ENCODE measurements around the gene WDR46. TPM values are rescaled to one million over a fixed set of nuclear protein-coding genes. Genes with fewer than 3 reads are reported as not detected.
A peak's percentile ranks its signal among the peaks of the same experiment; 100 is the strongest.

Gene WDR46
- total and polyA plus RNA-seq, 2 donors (not counting 3 experiments of a cell fraction or from before 2014, with no cell fraction given), result 61.4 to 71.2 TPM

DNA sequence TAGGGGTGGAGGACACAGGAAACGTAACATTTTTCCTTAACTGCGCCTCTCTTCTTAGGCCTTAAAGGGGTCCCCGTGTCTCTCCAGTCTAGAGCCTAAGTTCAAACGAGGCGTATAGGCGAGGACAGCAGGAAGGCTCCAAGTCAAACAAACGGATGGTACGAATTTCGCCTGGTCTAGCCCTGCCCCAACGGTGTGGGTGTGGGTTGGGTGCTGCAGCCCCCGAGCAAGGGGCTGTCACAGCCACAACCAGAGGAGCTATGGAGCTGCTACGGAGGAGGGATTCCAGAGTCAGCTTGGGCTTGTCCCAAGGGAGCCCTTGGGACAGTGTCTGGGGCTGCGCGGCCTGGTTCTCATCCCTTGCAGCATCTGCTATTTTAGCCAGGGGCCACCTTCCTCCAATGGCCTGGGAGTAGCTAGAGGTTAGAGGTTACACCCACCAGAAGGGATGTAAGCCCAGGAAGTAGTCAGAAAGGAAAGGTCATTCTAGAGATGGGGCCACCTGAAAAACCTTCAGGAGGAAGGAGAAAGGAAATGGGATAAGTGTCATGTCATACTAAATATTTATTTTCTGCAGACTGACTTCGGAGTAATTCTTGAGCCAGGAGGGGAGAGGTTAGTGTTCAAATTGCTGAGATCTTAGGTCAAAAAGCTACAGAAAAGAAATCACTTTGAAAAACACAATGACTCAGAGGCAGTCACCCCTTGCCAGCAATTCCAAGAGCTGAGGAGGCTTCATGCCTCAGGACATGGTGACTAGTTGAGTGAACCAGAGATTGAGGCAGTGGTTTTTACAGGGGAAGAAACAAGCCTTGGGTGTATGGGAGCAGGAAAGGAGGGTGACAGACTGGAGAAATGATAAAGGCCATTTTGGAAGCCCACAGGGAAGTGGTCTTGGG lies 39.1 kb downstream of the WDR46 start:
- Histone ChIP-seq H3K4me3 (replicated peaks in 1 of 3; ENCODE audit: insufficient read depth in 1 of 3, low read depth in 1 of 3, low read length in 3 of 3) (peak overlapping the region; percentile 18 to 69 (median 38)), H3K27me3 (ENCODE audit: control insufficient read depth in 2 of 2, insufficient read depth in 2 of 2, low read length in 2 of 2) (peaks cover 0 to 2% of the 10 kb centered on the region in 2 experiments), H3K4me1 (ENCODE audit: control insufficient read depth, extremely low read depth, insufficient read depth, low read length) (peaks cover 23% of the 10 kb centered on the region), H3K9me3 (replicated peaks; ENCODE audit: control insufficient read depth, insufficient read depth, low read length) (no peaks in the 10 kb centered on the region), H3K4me2 (ENCODE audit: insufficient read depth, low read length) (peak overlapping the region; percentile 78), H3K36me3 (ENCODE audit: control insufficient read depth in 2 of 2, extremely low read depth in 1 of 2, insufficient read depth in 2 of 2, low read length in 2 of 2) (peaks cover 0 to 2% of the 10 kb centered on the region in 2 experiments), H3K27ac (ENCODE audit: insufficient read depth, low read depth, low read length) (peak overlapping the region; percentile 72), H3K9ac (replicated peaks; ENCODE audit: extremely low read depth, insufficient read depth, low read length) (peak overlapping the region; percentile 69), H4K20me1 (replicated peaks; ENCODE audit: control insufficient read depth, extremely low read depth, insufficient read depth, low read length) (no peaks in the 10 kb centered on the region), H2AFZ (ENCODE audit: low read depth, low read length) (peak overlapping the region; percentile 75), H3K79me2 (ENCODE audit: control insufficient read depth, insufficient read depth, low read length) (no peaks in the 10 kb centered on the region), H3K9me1 (replicated peaks; ENCODE audit: control insufficient read depth, extremely low read depth, insufficient read depth, low read length) (no peaks in the 10 kb centered on the region)
- FAIRE-seq, result peak; percentile 67
- DNase-seq (ENCODE audit: low read depth, low spot score), result peak; percentile 52
- intact Hi-C loops (cut with micrococcal nuclease), result loop anchor here (1.0 to 10.0 kb wide), 4 partner anchors 21 to 365 kb away; partner anchors contain the start of genes RXRB, SLC39A7 and VPS52
- no peak for TF ChIP-seq EZH2 (IDR thresholded peaks at IDR 0.05; ENCODE audit: borderline replicate concordance, low read depth, low read length, severe bottlenecking)
- TF ChIP-seq, protein P1, sequence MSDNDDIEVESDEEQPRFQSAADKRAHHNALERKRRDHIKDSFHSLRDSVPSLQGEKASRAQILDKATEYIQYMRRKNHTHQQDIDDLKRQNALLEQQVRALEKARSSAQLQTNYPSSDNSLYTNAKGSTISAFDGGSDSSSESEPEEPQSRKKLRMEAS (IDR thresholded peaks at IDR 0.05; ENCODE audit: insufficient read depth, insufficient read length), result no peak
- TF ChIP-seq FOS (IDR thresholded peaks at IDR 0.05; ENCODE audit: borderline replicate concordance, insufficient read depth, low read length), result peak; percentile 62
- TF ChIP-seq GATA2 (IDR thresholded peaks at IDR 0.05; ENCODE audit: insufficient read depth, insufficient read length, low read depth, low read length), result no peak
- TF ChIP-seq MYC (IDR thresholded peaks at IDR 0.05; ENCODE audit: low read depth, low read length), result no peak
- peak; percentile 16 for TF ChIP-seq JUN (IDR thresholded peaks at IDR 0.05; ENCODE audit: borderline replicate concordance, insufficient read depth, insufficient read length, low read depth)
- BruUV-seq (replicated peaks), result TSS peak; percentile 96
- CTCF ChIA-PET, result interaction anchor here (0.9 to 4.5 kb wide), 19 partner anchors 10 to 412 kb away, joined by 3 to 99 read pairs (median 13); partner anchors contain the start of genes HSD17B8, RGL2, RPS18 and TAP2
- dilution Hi-C loops (cut with MboI; ENCODE audit: extremely low pct_ligation_motif_present, low sequenced_read_pairs), result no loop called here
- POLR2A ChIA-PET, result interaction anchor here (0.7 to 2.7 kb wide), 5 partner anchors 22 to 278 kb away, joined by 3 to 12 read pairs (median 4); partner anchors contain the start of genes RING1, RPS18 and VPS52
